NCI-H2196 treated with DMSO at 0.1 percent for 48 hours (cell line): ENCODE results near the gene CFAP299.

ENCODE experiments used
- DNase-seq: peaks from one replicate; lab custom pipeline; 2025; ENCODE audit not compliant: unreplicated experiment; lab: John Stamatoyannopoulos, UW

Gene CFAP299

DNA sequence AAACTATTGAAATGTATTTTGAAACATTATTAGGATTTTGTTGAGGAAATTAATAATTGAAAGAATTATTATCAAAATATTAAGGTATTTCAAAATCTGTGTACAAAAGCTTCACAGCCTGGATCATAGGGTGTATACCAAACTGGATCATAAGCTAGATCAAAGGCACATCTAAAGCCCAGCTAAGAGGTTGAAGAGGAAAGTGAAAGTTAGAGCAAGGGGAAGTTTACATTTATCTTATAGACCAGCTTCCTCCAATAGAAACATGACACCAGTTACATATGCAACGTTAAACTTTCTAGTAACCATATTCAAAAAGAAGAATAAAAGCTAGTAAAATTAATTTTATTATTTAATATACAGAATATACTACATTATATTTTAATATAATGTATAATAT is 467.8 kb downstream of the CFAP299 start:
- DNase-seq: no peak

DNA sequence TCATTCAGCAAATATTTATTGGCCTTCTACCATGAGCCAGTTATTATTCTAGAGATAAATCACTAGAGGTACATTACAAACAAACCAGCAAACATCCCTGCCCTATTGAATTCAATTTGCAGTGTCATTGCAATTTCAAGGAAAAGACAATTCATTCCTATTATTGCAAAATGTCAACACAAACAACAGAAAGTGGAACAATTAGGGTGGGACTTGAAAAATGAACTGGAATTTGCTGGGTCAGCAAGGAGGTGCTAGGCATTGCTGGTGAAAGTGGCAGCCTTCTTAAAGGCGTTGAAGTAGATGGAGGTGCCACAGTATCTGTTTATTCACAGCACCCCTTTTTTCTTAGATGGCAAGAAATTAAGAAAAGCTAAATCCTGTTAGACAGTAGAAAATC is 470.9 kb downstream of the CFAP299 start:
- DNase-seq: no peak

DNA sequence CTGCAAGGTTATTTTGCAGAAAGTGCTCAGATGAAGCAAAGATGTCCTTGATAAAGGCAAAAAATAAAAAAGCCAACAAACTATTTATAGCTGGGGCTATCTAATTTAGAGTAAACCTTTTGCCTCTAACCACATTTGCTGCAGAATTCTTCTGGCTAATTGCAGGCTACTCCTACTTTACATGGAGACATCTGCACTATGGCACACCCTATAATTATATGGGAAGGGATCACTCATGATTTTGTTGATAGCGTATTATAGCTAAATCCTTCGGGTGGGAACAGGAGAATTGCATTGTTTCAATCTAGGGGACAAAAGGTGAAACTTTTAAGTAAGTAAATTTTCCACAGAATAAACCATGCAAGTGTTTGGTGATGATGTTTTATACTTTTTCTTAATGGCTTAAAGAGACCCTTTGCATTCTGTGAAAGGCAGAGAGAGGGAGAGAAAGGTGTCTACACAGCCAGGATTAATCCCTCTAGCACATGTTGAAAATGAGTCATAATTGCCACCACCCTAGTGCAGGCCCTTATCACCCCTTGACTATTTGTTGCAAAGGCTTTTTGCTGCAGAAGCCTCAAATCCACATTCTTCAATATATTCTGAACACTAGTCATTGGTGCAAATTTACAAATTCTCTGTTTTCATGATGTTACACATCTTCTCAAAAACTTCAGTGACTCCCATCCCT is 473.7 kb downstream of the CFAP299 start:
- no peak for DNase-seq

DNA sequence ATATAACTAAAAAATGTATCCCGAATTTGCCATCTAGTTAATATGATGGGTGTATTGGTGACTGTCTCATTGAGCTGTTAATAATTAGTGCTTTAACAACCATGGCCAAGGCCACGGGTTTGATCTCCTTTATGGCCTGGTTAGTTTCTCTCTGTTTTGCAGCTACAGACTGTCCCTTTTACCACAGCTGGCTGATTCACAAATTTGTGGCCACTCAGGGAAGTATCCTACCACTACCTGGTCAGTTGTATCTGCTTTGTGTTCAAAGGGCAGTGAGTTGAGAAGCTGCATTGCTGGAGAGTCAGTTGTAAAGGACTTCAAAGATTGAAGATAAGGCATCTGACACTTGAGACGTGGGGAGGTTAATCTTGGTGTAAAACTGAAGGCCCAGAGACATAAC is 475.9 kb downstream of the CFAP299 start:
- DNase-seq: no peak

DNA sequence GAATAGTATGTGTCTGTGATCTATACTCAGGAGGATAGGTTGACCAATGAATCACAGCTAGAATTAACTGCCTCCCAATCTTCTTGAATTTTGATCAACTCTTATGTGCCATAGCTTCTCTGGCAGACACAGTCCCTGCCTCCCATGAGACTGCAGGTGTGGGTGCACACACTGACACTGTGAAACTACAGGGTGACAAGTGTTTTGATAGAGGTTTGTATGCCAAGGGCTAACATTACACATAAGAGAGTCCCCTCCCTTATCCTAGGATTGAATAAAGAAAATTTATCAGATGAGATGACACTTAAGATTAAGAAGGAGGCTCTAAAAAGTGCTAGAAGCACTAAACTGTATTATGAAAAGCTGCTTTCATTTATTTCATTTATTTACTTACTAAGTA is 476.6 kb downstream of the CFAP299 start:
- no peak for DNase-seq

DNA sequence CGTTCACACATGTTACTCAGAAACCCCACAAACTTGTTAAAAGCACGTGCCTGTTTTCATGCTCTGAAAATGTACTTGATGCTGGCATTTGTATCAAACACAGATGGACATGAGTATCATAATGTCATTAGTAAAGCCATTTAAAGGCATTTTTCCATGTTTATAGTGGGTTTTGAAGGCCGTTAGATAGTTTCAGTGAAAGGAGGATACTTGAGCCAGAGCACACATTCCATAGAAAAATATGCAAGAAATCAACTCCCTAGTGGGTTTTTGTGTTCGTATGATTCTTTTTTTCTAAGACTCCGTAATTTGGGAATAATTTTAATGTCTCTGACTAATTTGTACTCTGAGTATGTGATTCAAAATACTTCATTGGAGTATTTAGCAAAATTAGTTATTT is 478.7 kb downstream of the CFAP299 start:
- DNase-seq: no peak

DNA sequence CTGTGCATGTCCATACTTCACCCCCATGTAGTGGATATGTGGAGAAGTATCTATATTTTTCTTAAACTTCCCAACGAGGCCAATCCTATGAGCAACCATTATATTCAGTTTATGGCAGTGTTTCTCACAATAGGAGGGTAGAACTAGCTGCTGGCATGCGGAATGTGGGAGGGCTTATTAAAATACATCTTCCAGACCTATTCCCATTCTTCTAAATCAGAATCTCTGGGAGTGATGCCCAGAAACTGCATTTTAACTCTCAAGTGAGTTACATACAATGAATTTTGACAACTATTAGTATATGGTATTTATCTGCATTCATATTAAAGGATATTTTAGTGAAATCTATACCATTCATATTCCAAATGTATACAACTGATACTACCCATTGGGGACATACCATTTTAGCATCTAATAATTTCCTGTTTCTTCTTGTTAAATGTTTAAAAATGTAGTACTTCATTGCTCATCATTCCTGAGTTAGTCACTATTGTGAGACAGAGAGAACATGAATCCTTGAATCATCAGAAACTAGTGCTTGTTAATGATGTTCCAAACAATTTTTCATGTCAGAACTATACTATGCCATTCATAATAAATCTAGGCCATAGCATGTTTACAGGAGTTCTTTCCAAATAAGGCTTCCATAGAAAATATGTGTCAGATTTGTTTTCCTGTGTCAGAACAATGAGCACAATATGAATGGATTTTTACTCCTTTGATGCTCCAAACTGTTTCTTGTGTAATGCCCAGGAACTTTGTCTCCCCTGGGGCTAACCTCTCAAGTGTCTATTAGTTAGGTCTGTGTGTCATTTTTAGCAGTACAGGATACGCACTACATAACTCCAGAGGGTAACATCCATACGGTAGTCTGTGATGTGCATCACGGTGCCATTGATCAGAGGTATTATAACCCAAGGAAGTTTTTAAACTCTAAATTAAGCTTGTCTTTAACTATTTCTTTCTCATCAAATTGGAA is 496.1 kb downstream of the CFAP299 start:
- no peak for DNase-seq

DNA sequence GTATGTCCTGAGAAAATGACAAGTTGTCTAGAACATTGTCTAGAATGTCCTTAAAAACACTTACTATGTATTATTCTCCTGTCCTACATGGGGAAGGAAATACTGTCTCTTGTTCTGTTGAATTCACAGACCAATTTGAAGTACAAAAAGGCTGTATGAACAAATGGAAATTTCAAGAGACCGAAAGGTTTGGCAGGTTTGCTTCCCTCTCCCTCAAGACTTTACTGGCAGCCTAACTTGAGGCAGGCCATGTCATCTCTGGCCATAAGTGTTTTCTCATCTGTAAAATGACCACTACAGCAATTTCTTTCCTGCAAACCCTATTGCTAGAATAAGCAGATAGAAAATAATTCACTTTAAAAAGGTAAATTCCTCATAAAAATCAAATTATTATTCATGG is 503.8 kb downstream of the CFAP299 start:
- DNase-seq: no peak

DNA sequence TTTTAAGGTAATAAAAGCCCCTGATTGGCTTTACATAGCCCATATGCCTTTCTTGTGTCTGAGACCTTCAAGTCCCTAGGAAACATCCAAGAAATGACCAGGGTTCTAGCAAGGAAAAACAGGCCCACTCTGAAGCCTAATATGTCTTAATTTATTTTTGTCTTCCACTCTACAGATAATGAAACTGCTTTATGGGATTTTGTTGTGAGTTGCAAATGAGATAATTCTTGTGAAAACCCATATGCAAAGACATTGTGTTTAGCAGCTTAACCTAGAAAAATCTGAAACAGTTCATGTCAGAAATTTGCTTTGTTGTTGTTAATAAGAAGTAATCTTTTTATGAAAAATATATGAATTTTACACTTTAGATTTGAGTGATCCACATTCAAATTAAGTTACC is 504.3 kb downstream of the CFAP299 start:
- DNase-seq: no peak

DNA sequence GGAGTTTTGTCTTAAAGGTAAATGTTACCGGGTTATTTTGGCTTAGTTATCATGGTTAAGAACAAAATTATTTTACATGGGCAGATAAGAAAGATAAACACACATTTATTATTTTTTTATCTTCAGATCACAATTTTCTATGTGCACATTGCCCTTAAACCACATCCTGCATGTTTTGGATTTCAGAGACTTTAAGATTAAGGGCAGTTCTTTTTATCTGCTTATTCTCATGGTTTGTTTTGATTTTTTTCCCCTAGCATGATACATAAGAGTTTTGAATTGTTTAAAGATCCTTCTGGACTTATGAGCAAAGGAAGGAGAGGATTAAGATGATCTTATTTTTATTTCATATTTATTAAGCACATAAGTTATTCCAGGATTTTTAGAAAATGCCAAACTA is 504.9 kb downstream of the CFAP299 start:
- DNase-seq: no peak

DNA sequence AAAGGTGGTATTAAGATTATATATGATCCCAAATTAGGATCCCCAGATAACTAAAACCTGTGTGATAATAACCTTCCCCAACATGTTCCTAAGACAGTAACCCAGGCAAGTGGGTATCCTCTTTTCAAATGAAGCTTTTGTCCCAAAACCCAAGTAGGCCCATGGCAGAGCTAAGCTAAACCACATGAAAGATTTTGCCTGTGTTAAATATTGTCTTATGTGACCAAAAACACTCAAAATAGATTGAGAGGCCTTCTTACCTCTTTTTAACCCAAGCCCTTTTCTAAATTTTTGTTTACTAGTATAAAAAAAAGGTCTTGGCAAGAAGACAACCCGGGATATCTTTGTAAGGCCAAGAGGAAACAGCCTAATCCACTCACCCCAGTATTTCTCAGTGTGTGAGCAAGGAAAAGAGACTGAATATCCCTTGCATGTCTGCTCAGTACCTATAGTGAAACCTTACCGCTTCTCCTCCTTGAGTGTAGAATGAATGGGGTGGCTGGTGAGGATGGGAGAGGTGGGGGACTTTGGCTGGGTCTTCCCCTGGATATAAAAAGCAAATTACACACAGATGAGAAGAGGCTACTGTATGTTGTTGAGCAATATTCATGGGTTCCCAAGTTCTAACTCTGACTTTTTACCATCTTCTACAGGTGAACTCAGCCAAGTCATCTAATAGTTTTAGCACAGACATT is 506.2 kb downstream of the CFAP299 start:
- DNase-seq: no peak

DNA sequence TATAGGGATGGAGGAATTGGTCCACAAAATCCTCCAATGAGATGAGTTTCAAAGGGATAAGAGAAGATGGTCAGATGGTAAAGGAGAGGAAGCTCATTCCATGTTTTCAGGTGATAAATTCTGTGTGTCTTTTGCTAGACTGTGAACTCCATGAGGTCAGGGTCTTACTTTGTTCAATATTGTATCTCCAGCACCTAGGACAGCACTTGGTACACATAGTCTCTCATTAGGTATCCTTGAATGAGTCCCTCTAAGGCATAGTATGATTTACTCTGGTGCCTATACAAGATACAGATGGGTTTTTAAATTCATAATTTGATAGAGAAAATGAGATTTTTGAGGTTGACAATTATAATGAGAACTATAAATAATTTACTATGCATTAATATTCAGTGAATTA is 510.7 kb downstream of the CFAP299 start:
- DNase-seq: no peak

DNA sequence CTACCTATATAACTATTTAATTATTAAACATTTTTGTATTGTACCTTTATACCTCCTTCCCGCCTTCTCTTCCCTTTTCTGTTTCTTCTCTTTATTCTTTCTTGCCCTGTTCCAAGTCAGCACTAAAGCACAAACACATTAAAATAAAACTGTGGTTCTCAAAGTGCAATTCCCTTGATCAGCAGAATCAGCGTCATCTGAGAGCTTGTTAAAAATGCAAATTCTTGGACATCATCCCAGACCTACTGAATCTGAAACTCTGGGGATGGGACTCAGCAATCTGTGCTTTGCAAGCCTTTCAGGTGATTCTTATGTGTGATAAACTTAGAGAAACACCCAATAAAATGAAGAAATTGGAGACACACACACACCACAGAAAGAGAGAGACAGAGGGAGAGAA is 516.5 kb downstream of the CFAP299 start:
- no peak for DNase-seq

DNA sequence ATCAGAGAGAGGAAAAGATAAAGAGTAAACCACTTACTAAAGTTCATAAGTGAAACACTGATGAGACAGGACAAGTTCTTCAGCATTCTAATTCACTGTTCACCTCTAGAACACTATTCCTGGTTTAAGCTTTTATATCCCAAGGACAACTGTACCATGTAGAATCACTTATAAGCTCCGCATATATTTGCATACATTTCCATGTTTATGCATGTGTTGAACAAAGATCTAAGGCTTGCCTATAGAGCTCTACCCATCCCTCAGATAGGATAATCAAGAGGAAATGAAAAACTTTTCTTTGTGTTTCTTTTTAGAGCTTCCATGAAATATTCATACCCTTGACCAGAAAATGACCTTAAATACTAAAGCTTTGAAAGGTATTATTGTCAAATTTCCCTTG is 538.0 kb downstream of the CFAP299 start:
- DNase-seq: no peak

DNA sequence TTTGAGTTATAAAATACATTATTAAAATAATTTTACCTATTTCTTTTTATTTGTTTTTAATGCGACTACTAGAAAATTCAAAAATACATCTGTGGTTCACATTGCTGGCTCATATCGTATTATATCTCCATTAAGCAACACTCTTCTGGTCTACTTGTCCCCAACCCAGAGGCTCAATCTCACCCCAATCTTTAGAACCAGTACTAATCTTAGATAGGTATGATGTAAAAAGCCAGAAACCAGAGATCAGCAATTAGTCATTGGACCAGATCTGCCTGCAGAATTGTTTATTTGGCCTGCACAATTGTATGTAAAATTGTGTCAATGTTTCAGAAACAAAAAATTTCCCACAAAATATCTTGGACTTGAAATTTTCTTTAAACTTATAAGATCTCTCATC is 539.4 kb downstream of the CFAP299 start:
- DNase-seq: no peak

DNA sequence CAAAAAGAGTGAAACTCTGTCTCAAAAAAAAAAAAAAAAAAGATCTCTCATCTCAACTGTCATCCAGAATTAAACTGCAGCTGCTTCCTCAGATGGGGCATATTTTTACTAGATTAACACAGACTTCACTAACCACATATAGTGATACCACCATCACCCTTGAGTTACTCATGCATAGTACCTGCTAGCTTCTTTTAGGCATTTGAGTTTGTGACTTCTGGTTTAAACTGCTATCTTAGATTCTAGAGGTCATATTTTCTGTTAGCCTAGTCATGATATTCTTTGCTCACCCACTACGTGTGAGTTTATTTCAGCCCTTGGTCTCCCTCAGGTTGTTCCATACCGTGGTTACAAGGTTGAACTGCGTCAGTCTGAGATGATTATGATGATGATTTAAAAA is 540.1 kb downstream of the CFAP299 start:
- no peak for DNase-seq

DNA sequence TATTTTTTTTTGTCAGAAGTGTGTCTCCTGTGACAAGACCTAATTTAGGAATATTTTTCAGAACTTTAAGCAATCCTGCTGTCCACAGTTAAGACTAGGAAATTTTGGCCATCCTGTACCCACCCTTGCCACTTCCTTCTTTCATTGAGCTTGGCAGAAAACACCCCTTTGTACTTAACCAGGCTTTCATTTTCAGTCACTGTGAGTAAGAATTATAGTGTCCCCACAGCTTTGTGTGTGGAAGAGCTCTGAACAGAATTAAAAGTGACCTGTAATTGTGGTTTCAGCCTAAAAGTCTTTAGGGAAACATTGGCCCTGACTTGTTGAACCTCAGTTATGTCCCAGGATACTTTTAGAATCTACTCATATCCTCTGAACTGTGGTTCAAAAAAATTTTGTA is 541.3 kb downstream of the CFAP299 start:
- no peak for DNase-seq

DNA sequence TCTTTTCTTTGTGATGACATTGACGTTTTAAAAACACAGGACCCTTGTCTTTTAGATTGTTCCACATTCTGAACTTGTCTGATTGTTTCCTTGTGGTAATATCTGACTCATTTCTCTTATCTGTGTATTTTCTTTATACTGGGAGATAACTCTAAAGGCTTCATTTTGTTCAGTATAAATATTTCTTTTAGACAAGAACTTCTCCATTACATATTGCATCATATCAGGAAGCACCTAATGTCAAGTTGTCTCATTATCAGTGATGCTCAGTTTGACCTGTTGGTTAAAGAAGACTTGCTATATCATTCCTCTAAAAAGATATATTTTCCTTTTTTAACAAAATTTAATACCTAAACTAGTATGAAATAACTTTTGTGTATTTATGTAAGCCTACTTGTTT is 542.7 kb downstream of the CFAP299 start:
- DNase-seq: no peak

DNA sequence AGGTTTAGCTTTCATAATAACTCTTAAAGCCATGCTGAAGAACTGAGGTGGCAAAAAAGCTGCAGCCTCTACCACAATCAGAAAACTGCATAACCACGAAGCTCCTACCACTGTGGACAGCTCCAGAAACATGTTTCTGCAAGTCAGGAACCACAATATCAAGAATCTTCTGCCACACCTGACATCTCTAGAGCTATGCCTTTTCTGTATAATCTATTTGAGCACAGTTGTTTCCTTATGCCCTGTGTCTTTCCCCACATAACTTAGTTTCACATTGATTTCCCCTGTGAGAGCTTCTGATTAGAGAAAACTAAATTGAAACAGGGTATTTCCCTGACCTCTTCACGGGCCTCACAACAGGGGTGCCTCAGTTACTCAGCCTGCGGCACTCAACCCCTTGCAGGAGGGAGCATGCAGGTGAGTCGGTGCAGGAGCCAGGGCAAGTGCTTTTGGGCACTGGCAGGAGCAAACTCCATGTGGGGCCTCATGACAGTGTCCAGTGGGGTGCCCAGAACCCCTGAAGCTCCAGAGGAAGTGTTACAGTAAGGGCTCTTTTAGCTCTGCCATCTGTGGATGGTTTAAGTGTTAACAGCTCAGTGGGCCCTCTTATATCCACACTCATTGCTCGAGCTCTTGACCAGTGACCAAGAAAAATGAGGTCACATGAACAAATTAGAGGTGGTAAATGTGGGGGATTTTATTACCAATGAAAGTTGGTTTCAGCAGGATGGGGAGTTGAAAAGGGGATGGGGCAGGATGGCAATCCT is 562.2 kb downstream of the CFAP299 start:
- no peak for DNase-seq

DNA sequence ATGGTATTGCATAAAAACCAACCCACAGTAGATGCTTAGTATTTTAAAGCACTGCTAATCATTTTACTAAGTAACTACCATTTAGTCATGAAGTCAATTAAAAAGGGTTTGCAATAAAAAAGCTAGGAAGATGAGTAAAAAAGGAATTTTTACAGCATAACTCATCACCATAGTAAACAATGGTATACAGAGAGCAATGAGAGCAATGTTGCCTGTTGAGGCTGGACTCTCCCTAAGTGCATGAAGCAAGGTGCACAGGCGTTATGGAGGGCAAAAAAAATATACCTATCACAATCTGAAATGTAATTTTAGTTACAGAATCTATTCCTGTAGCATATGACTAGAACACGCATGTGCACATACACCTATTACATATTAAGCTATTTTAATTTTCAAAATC is 565.4 kb downstream of the CFAP299 start:
- no peak for DNase-seq

DNA sequence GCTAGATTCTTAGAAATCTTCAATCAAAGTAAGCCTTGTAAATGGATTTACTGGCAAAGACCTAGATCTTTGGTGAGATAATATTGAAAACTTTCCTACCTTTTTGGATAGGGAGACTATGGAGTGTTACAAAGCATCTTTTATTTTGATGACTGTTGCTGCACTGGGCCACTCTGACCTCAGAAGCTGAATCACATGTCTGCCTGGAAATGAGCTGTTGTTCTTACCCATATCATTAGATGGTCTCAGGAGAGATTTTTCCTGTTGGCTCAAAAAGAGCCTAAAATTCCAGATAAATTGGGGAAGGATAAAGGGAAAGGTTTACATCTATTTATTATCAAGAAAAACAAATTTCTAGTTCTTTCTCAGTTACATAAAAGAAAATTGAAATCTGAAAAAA is 567.5 kb downstream of the CFAP299 start:
- DNase-seq: no peak
